GM19324 (cell line): ENCODE measurements around the gene ESRRB.
"Not testable (repeated sequence)": the region's sequence is repeated elsewhere in the genome, so short reads cannot be mapped to it uniquely, and the experiment has no call there.

ENCODE experiments used
- ATAC-seq: cut with Tn5 transposase; IDR thresholded peaks from one replicate; pipeline ENCODE4 v1.9.1; 2021; ENCODE audit warnings: mild to moderate bottlenecking, moderate library complexity; ENCODE audit not compliant: unreplicated experiment, low FRiP score

Gene ESRRB

DNA sequence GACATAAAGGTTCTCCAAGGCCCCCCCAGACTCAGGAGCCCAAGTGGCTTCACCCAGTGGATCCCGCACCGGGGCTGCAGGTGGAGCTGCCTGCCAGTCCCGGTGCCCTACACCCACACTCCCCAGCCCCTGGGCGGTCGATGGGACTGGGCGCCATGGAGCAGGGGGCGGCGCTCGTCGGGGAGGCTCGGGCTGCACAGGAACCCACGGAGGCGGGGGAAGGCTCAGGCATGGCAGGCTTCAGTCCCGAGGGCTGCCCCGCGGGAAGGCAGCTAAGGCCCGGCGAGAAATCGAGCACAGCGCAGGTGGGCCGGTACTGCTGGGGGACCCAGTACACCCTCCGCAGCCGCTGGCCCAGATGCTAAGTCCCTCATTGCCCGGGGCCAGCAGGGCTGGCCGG lies 160.7 kb downstream of the ESRRB start:
- ATAC-seq: not testable (repeated sequence)

DNA sequence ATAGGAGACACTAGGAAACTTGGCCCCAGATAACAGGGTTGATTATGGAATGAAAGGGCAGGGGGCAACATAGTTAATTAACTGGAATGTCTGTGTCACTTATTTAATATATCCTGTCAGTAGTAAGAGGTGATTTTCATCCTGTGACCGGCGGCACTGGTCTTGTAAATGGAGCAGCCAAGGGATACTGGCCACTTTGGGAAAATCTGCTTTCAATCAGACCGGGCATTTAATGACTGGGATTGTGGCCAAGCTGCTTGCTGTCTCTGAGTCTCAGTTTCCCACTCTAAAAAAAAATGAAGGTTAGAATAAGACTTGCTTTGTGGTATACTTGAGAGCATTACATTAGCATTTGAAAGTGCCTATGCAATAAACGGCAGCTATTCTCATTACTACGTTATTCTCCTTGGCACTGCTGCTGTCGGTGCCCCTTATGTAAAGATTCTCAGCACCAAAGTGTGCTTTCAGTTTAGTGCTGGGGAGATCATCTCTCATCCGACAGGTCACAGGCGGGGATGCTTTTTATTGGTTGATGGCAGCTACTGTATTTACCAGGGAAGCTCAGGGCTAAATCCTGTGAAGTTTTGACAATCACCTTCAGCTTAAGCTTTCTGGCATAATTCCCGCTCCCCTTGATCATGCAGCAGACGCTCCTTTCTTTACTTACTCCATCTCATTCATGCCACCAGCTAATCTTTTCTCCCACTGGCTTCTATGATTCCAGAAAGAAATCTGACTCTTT lies 162.1 kb downstream of the ESRRB start:
- no peak for ATAC-seq

DNA sequence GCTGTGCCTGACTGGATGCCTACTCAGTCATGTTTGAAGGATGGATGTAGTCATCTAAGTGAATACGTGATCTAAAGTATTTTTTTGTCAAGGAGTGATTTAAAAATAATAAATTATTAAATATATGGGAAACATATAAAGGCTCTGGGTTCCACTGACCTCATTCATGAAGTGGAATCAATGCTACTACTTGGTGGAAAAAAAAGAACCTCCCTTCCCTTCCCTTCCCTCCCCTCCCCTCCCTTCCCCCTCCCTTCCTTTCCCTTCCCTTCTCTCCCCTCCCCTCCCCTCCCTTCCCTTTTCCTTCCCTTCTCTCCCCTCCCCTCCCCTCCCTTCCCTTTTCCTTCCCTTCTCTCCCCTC lies 162.7 kb downstream of the ESRRB start:
- no peak for ATAC-seq

DNA sequence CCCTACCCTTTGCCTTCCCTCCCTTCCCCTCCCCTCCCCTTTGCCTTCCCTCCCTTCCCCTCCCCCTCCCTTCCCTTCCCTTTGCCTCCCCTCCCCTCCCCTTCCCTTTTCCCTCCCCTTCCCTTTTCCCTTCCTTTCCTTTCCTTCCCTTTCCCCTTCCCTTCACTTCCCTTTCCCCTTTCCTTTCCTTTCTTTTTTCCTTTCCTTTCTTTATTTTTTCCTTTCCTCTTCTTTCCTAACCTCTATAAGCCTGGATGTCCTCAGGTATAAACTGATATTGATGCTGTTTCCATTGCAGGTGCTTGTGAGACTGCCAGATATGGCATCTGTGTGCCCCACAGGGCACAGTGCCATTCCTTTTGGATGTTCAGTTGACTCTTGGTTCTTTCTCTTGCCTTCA lies 163.2 kb downstream of the ESRRB start:
- ATAC-seq: no peak

DNA sequence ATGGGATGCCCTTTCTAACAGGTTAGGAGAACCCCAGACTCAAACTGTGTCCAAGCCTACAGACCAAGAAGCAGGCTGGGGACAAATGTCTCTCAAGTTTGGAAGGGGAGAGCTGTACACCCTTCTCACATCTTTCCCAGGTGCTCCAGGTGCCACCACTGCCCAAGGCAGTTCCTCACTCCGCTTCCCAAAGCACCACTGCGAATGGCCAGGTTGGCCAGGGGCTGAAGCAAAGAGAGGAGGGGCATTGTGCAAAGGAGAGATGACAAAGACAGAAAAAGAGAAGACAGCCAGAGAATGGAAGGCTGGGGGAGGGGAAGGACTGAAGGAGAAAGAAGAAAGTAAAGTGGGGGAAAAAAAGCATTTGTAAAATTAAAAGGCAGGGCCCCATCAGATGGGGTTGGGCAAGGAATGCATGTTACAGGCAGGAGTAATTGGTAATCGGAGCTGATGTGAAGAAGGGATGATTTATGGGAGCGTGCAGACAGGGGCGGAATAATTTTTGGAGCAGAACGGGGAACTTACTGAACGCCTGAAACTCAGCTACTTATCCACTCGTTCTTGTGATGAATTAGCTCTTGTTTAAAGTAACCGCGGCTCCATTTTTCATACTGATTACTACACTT lies 165.8 kb downstream of the ESRRB start:
- no peak for ATAC-seq

DNA sequence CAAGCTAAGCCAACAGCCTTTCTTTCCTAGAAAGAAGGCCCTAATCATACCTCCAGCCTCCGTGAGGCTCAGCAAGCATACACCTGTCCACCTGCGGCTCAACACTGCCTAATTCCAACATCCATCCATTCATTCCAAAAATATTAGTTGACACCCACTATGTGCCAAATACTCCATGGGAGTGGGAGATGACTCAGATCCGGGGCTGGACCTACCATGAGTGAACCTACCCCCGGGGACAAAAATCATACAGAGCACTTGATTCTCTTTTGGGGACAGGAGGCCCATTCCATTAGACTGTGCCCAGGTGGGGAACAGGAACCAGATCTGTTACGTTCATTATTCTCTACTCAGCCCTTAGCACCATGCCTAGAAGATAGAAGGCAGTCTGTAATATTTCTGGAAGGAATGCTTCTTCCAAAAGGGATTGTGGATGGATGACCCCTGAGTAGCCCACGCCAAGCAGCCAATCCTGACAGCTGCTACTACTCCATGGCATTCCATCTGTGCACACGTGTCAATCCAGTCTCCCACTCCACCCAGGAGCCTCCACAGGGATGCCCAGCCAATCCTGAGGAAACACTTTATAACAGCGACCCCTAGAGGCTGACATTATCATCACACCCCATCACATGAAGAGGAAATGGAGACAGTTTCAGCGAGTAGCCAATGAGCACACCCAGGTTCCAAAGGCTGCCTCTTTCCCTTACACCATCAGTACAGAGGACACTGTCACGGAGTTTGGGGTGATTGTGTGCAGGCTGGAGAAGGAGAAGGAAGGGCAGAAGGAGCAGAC lies 170.7 kb downstream of the ESRRB start:
- ATAC-seq: no peak

DNA sequence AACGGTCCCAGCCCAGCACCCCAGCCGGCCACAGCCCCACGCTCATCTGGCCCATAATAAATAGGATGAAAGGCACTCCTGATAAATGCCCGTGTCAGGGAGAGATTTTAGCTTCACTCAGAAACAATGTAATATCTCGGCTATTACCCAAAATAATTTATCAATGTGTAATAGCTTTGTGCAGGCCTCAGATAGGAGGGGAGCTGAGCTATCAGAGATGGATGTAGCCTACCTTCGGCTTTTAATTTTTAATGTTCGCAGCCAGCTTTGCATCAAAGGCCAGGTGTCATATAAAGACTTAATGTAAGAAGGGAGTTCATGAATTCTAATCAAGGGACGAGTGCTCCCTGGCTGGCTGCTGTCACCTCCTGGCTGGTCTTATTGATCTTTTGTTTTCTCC lies 171.9 kb downstream of the ESRRB start:
- ATAC-seq: no peak

DNA sequence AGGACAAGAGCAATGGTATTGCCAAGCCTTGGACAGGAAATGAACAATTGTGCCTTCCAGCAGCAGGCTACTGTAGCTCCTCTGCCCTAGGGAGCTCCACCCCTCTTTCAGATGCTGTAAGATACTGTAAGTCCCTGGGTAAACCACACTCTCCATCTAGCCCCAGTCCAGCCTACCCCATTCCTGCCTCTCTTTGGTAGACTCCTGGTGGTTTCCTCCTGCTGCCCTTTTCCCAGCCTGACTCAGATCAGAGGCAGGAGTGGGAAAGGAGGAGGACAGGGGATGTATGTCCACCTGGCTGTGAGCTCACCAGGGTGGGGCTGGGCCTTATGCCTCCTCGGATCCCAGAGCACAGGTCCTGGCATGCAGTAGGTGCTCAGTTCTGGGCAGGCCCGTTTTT lies 174.6 kb downstream of the ESRRB start:
- ATAC-seq: no peak

DNA sequence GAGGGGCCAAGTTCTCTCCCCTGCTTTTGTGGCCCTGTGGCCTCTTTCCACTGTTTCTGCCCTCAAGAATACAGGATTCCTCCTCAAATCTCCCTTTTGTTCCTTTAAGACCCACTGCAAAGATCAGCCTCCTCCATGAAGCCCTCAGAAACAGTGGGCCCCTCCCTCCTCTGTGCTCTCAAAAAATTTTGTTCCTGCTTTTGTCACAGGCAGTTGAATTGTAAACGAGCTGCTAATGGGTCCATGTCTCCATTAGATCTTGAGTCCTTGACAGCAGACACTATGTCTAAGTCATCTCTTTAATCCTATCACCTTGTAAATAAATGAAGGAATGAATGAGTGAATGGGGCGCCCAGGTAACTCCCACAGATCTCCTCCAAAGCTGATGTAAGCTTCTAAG lies 175.2 kb downstream of the ESRRB start:
- no peak for ATAC-seq
